ENCODE data around the gene PRPS1L1. TPM values are rescaled to one million over a fixed set of nuclear protein-coding genes. Genes with fewer than 3 reads are reported as not detected.

The PRPS1L1 gene
- total RNA-seq, 1 donor = not detected

- Histone ChIP-seq H3K27me3 (ENCODE audit: insufficient read depth, low read length) (peaks cover 7% of the 10 kb centered on the region), H3K4me1 (ENCODE audit: insufficient read depth, low read length) (no peaks in the 10 kb centered on the region), H3K36me3 (ENCODE audit: insufficient read depth, low read length) (no peaks in the 10 kb centered on the region), H4K20me1 (ENCODE audit: insufficient read depth, low read length) (no peaks in the 10 kb centered on the region), H3K4me2 (ENCODE audit: insufficient read depth, low read length) (no peak overlapping the region), H2AFZ (ENCODE audit: low read length) (no peak overlapping the region), H3K9me3 (ENCODE audit: low read depth, low read length) (no peaks in the 10 kb centered on the region), H3K27ac (ENCODE audit: low read depth, low read length) (no peak overlapping the region), H3K4me3 (ENCODE audit: insufficient read depth, low read length) (no peak overlapping the region), H3K79me2 (ENCODE audit: insufficient read depth, low read length) (no peaks in the 10 kb centered on the region)
- no peak for TF ChIP-seq CTCF (IDR thresholded peaks at IDR 0.05; ENCODE audit: extremely low read depth, low read depth, low read length)
- DNase-seq (ENCODE audit: insufficient read length, low spot score, missing footprints) = no peak
Observed at GRCh38 chr7:18049262-18049661, 21.6 kb upstream of the PRPS1L1 start.

DNA sequence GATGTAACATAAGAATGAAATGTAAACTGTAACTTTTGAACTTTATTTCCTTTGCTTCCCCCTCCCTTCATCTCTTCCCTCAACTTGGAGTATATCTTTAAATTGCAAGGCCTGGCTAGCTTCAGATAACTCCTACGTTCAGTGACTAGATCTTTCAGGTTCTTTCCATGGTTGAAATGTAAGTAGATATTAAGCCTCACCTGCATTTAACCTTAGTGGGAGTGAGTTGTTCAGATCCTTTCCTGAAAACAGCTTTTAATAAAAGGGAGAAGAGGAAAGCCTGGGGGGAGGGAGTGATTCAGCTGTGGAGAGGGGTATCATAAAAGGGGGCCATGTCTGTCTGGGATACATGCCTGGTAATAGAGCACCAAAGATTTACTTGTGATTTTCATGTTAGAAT, 19.0 kb upstream of the PRPS1L1 start:
- H3K27ac ChIP-seq (ENCODE audit: low read depth, low read length) = no peak overlapping the region
- H2AFZ ChIP-seq (ENCODE audit: low read length) = no peak overlapping the region
- no peaks in the 10 kb centered on the region for H3K9me3 ChIP-seq (ENCODE audit: low read depth, low read length)
- H3K36me3 ChIP-seq (ENCODE audit: insufficient read depth, low read length) = no peaks in the 10 kb centered on the region
- no peak for DNase-seq (ENCODE audit: insufficient read length, low spot score, missing footprints)
- no peak for TF ChIP-seq CTCF (IDR thresholded peaks at IDR 0.05; ENCODE audit: extremely low read depth, low read depth, low read length)
- no peaks in the 10 kb centered on the region for H4K20me1 ChIP-seq (ENCODE audit: insufficient read depth, low read length)
- H3K4me2 ChIP-seq (ENCODE audit: insufficient read depth, low read length) = no peak overlapping the region
- H3K4me3 ChIP-seq (ENCODE audit: insufficient read depth, low read length) = no peak overlapping the region
- no peaks in the 10 kb centered on the region for H3K79me2 ChIP-seq (ENCODE audit: insufficient read depth, low read length)
- peaks cover 7% of the 10 kb centered on the region for H3K27me3 ChIP-seq (ENCODE audit: insufficient read depth, low read length)
- H3K4me1 ChIP-seq (ENCODE audit: insufficient read depth, low read length) = no peaks in the 10 kb centered on the region

DNA sequence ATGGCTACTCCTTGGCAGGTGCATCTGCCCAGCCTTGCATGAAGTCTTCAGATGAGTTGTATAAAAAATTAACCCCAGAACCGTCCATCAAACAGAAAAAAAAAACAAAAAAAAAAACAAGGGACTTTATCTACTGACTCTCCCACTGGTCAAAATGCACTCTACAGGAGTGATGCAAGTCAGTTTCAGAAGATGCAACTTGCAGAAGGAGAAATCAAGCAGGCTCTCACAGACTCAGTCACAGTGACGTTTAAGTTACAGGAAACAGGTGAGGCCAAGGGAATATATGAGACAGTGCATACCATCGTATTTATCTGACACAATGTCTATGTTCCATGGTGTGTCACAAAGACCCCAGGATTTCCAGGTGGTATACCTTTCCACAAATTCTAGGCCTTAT, 17.5 kb upstream of the PRPS1L1 start:
- H3K4me1 ChIP-seq (ENCODE audit: insufficient read depth, low read length) = peaks cover 3% of the 10 kb centered on the region
- H3K36me3 ChIP-seq (ENCODE audit: insufficient read depth, low read length) = no peaks in the 10 kb centered on the region
- no peak for DNase-seq (ENCODE audit: insufficient read length, low spot score, missing footprints)
- H3K9me3 ChIP-seq (ENCODE audit: low read depth, low read length) = no peaks in the 10 kb centered on the region
- no peak overlapping the region for H3K4me3 ChIP-seq (ENCODE audit: insufficient read depth, low read length)
- no peak overlapping the region for H3K4me2 ChIP-seq (ENCODE audit: insufficient read depth, low read length)
- no peak overlapping the region for H2AFZ ChIP-seq (ENCODE audit: low read length)
- H3K27me3 ChIP-seq (ENCODE audit: insufficient read depth, low read length) = peaks cover 7% of the 10 kb centered on the region
- H3K27ac ChIP-seq (ENCODE audit: low read depth, low read length) = no peak overlapping the region
- H3K79me2 ChIP-seq (ENCODE audit: insufficient read depth, low read length) = no peaks in the 10 kb centered on the region
- no peaks in the 10 kb centered on the region for H4K20me1 ChIP-seq (ENCODE audit: insufficient read depth, low read length)
- TF ChIP-seq CTCF (IDR thresholded peaks at IDR 0.05; ENCODE audit: extremely low read depth, low read depth, low read length) = no peak

GRCh38 chr7:18041191-18041590, 13.5 kb upstream of the PRPS1L1 start:
- Histone ChIP-seq H3K79me2 (ENCODE audit: insufficient read depth, low read length) (no peaks in the 10 kb centered on the region), H3K4me1 (ENCODE audit: insufficient read depth, low read length) (peaks cover 8% of the 10 kb centered on the region), H3K4me3 (ENCODE audit: insufficient read depth, low read length) (no peak overlapping the region), H3K27ac (ENCODE audit: low read depth, low read length) (no peak overlapping the region), H3K4me2 (ENCODE audit: insufficient read depth, low read length) (no peak overlapping the region), H3K36me3 (ENCODE audit: insufficient read depth, low read length) (no peaks in the 10 kb centered on the region), H2AFZ (ENCODE audit: low read length) (no peak overlapping the region), H3K9me3 (ENCODE audit: low read depth, low read length) (no peaks in the 10 kb centered on the region), H4K20me1 (ENCODE audit: insufficient read depth, low read length) (no peaks in the 10 kb centered on the region), H3K27me3 (ENCODE audit: insufficient read depth, low read length) (no peaks in the 10 kb centered on the region)
- no peak for TF ChIP-seq CTCF (IDR thresholded peaks at IDR 0.05; ENCODE audit: extremely low read depth, low read depth, low read length)
- no peak for DNase-seq (ENCODE audit: insufficient read length, low spot score, missing footprints)
